K562 (cell line): Measurements from ENCODE around the gene MFAP2. TPM values are rescaled to one million over a fixed set of nuclear protein-coding genes. Genes with fewer than 3 reads are reported as not detected.

Experiments
- ATAC-seq: fragments of 200-7000 bp; cut with Tn5 transposase; 3 replicates; pipeline ENCODE4 v1.9.1; 2020; ENCODE audit warnings: moderate library complexity
- BruUV-seq: library from RNA; stranded (reverse); fragments of 400-500 nt; replicated peaks from 2 replicates; lab custom pipeline; 2021; lab: Mats Ljungman, UMichigan
- CTCF ChIA-PET: fragments of 300-600 bp; formaldehyde crosslinking; extraction: SDS; loops from one replicate; lab custom pipeline; 2021; ENCODE audit warnings: low intra/inter-chr PET ratio; lab: Yijun Ruan, JAX
- POLR2A ChIA-PET: fragments of 300-600, 350-650 bp; sonication (Branson Sonifier 250); formaldehyde crosslinking; extraction: SDS; loops from one replicate; lab custom pipeline; 2021; ENCODE audit warnings: antibody characterized with exemption, inconsistent platforms; lab: Yijun Ruan, JAX
- DNase-seq, 4 experiments: peaks; one replicate each; pipeline versions ENCODE4 v3.0.0 to v3.0.0-alpha.2; 2011 to 2018; ENCODE audit warnings: low spot score in 3 of 4, mixed read lengths in 3 of 4; ENCODE audit errors: extremely low read depth in 1 of 4
- FAIRE-seq: peaks from 2 replicates; lab custom pipeline; 2011; peaks lifted over from hg19 to GRCh38; lab: Jason Lieb, UNC
- H2AFZ ChIP-seq: 2 replicates; pipeline ENCODE4 v1.6.0; 2011; ENCODE audit warnings: low read depth, low read length, control low read depth, inconsistent platforms
- H3K27ac ChIP-seq: fragments of 200-600 bp; 3 replicates; pipeline ENCODE4 v1.8.0; 2011; ENCODE audit warnings: low read depth, mild to moderate bottlenecking, control low read depth, inconsistent platforms, low read length, moderate library complexity, mixed read lengths; ENCODE audit errors: extremely low read depth
- H3K27me3 ChIP-seq, 2 experiments: fragments of 300-600 bp in 1 of 2; 2 replicates in 1 of 2; 3 replicates in 1 of 2; pipeline versions ENCODE4 v1.6.0 to v1.8.0; 2011; ENCODE audit warnings: inconsistent platforms in 2 of 2, low read length in 2 of 2, mild to moderate bottlenecking in 1 of 2, mixed read lengths in 1 of 2, moderate library complexity in 1 of 2; ENCODE audit not compliant: control insufficient read depth in 2 of 2, insufficient read depth in 2 of 2
- H3K36me3 ChIP-seq: fragments of 300-600 bp; 3 replicates; pipeline ENCODE4 v1.8.0; 2011; ENCODE audit warnings: mild to moderate bottlenecking, low read length, inconsistent platforms; ENCODE audit not compliant: control insufficient read depth, insufficient read depth
- H3K4me1 ChIP-seq, 2 experiments: fragments of 200-600 bp in 1 of 2; replicated peaks in 1 of 2; 2 replicates in 1 of 2; 3 replicates in 1 of 2; pipeline versions ENCODE4 v1.5.1 to v1.8.0; 2011; ENCODE audit warnings: inconsistent platforms in 2 of 2, low read length in 2 of 2, mild to moderate bottlenecking in 1 of 2, mixed read lengths in 1 of 2, moderate library complexity in 1 of 2; ENCODE audit not compliant: control insufficient read depth in 2 of 2, insufficient read depth in 2 of 2
- H3K4me2 ChIP-seq: 2 replicates; pipeline ENCODE4 v1.6.1; 2011; ENCODE audit warnings: low read length, control low read depth, inconsistent platforms, mixed read lengths; ENCODE audit not compliant: insufficient read depth
- H3K4me3 ChIP-seq: fragments of 200-600 bp; sonication (generic), shearing (Covaris generic); 2 replicates; pipeline ENCODE4 v1.5.1; 2016; ENCODE audit warnings: control low read depth, inconsistent platforms
- H3K79me2 ChIP-seq: fragments of 200-600 bp; 3 replicates; pipeline ENCODE4 v1.8.0; 2011; ENCODE audit warnings: low read length, inconsistent platforms; ENCODE audit not compliant: control insufficient read depth, insufficient read depth
- H3K9ac ChIP-seq, 2 experiments: 2 replicates each; pipeline versions ENCODE4 v1.6.0 to v1.6.1; 2011; ENCODE audit warnings: low read depth in 2 of 2, low read length in 2 of 2, control low read depth in 1 of 2, inconsistent platforms in 1 of 2, mild to moderate bottlenecking in 1 of 2, mixed read lengths in 1 of 2; ENCODE audit not compliant: insufficient read depth in 1 of 2
- H3K9me1 ChIP-seq: one replicate; pipeline ENCODE4 v1.6.0; 2011; ENCODE audit warnings: inconsistent platforms, mild to moderate bottlenecking, low read length, moderate library complexity; ENCODE audit not compliant: control insufficient read depth, insufficient read depth
- H3K9me3 ChIP-seq: replicated peaks from 2 replicates; pipeline ENCODE4 v1.5.1; 2011; ENCODE audit warnings: low read depth, low read length, inconsistent platforms; ENCODE audit not compliant: control insufficient read depth, insufficient read depth
- H4K20me1 ChIP-seq: replicated peaks from 2 replicates; pipeline ENCODE4 v1.6.1; 2011; ENCODE audit warnings: low read length, inconsistent platforms, mixed read lengths; ENCODE audit not compliant: control insufficient read depth, insufficient read depth
- ZBTB1 ChIP-seq: sonication (generic); formaldehyde crosslinking; IDR thresholded peaks from 2 replicates; pipeline ENCODE4 v1.8.1; 2023; ENCODE audit warnings: missing genetic modification reagents, low read depth, mild to moderate bottlenecking, borderline replicate concordance
- WGBS: fragments of 100-300 bp; shearing (Covaris generic); methylation state at CpG from one replicate; pipeline ENCODE4 v1.1.6; 2016; ENCODE audit warnings: low coverage, mixed read lengths; ENCODE audit not compliant: insufficient coverage; ENCODE audit errors: missing lambda C conversion rate; 5-methylcytosine and 5-hydroxymethylcytosine counted together
- in situ Hi-C: fragments of 300-500 bp; cut with MboI; formaldehyde crosslinking; loops from 4 replicates; pipeline ENCODE4 v1.15.0; 2018; ENCODE audit warnings: inconsistent platforms, mixed read lengths
- intact Hi-C: fragments of 100-400 bp; cut with micrococcal nuclease; formaldehyde crosslinking; loops from 2 replicates; pipeline ENCODE4 v1.14.2; 2022
- polyA plus RNA-seq, 8 experiments: library from polyadenylated mRNA; depleted of rRNA in 4 of 8; stranded (reverse) in 5 of 8; unstranded in 3 of 8; fragments of >200 nt; fragmentation: Nextera tagmentation in 2 of 8; fragmentation: Illumina TruSeq in 1 of 8; extraction: Ambion mirVana in 2 of 8; extraction: Trizol in 1 of 8; gene quantifications; 2 replicates each; pipeline versions ENCODE4 v1.2.1 to v1.2.3, GENCODE V29; 2011 to 2014; ENCODE audit warnings: inconsistent platforms in 1 of 8, missing spikeins in 1 of 8
- total RNA-seq, 7 experiments: library from RNA; depleted of rRNA in 6 of 7; stranded (reverse); fragments of >200 nt in 6 of 7; fragmentation: Illumina TruSeq in 2 of 7; extraction: Trizol in 2 of 7; gene quantifications; 2 replicates each; pipeline versions ENCODE4 v1.2.1 to v1.2.3, GENCODE V29; 2011 to 2021; ENCODE audit warnings: low replicate concordance in 1 of 7
- TF ChIP-seq, protein P1 (sequence below): fragments of 450-650 bp; conservative IDR thresholded peaks from 2 replicates; pipeline ENCODE4 v1.6.1; 2016; ENCODE audit warnings: missing genetic modification characterization, low read depth, mild to moderate bottlenecking, control low read depth, missing compliant biosample characterization

The MFAP2 gene
- total and polyA plus RNA-seq, 9 of the 15 experiments (the other 6 are each of a cell fraction or from before 2014, with no cell fraction given), result not detected

DNA sequence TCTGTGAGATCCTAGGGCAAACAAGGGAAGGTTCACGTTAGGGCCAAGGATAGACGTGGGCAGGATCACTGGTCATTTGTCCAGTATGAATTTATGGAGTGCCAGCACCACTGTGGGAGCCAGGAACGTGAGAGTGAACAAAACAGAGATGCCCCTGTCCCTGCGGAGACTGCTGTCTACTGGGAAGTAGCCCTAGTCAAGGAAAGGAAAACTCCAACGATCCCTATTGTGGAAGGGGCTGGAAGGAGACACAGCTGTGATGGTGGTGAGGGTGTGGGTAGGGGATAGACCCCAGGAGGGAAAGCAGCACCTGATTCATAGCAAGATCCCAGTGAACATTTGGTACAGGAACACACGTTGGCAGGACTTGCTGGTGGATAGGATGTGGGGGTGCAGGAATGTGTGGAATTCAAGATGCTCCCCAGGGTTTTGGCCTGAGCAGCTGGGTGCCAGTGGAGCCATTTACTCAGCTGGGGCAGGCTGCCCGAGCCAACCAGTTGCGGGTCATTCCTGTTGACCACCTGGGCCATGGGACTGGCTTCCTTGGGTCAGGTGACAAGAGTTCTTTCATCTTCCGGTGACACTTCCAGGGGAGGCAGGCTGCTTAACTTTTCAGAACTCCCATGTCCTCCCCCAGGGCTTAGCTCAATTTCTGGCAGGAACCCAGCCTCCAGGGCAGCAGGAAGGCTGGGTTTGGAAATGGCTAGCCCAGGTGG lies 32.5 kb upstream of the MFAP2 start:
- no peak overlapping the region for H3K9ac ChIP-seq
- no peak for FAIRE-seq

More for the DNA sequence above, 32.5 kb upstream of the MFAP2 start:
- ChIA-PET CTCF (no interaction called here), POLR2A (interaction anchor here (0.6 to 2.0 kb wide), 7 partner anchors 8 to 1751 kb away, joined by 3 to 9 read pairs (median 4); no protein-coding TSS in a partner anchor)
- Histone ChIP-seq H3K4me3 (no peak overlapping the region), H3K36me3 (peaks cover 3% of the 10 kb centered on the region; the same call in 1 of the 3 replicates), H2AFZ (peak overlapping the region; percentile 7), H3K79me2 (no peaks in the 10 kb centered on the region; the same call in 2 of the 3 replicates), H3K27ac (no peak overlapping the region), H3K4me2 (no peak overlapping the region), H3K4me1 (peaks cover 27 to 32% of the 10 kb centered on the region in 2 experiments), H3K9me3 (no peaks in the 10 kb centered on the region), H3K9me1 (no peaks in the 10 kb centered on the region), H3K27me3 (no peaks in the 10 kb centered on the region), H4K20me1 (no peaks in the 10 kb centered on the region)
- BruUV-seq, result no TSS peak
- intact Hi-C loops (no loop called here), in situ Hi-C loops (no loop called here)
- 50% methylated on average over 9 of the region's 9 CpGs for WGBS
- DNase-seq (no peak), ATAC-seq (no peak)
- TF ChIP-seq, protein P1, sequence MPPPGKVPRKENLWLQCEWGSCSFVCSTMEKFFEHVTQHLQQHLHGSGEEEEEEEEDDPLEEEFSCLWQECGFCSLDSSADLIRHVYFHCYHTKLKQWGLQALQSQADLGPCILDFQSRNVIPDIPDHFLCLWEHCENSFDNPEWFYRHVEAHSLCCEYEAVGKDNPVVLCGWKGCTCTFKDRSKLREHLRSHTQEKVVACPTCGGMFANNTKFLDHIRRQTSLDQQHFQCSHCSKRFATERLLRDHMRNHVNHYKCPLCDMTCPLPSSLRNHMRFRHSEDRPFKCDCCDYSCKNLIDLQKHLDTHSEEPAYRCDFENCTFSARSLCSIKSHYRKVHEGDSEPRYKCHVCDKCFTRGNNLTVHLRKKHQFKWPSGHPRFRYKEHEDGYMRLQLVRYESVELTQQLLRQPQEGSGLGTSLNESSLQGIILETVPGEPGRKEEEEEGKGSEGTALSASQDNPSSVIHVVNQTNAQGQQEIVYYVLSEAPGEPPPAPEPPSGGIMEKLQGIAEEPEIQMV (tag), result no peak
- 0 out of 2 replicates have a peak, but pooled peaks have one; percentile 32 for TF ChIP-seq ZBTB1
